Naive thymus-derived CD4-positive, alpha-beta T cell (primary cell): ENCODE results near the gene MED19. TPM values are rescaled to one million over a fixed set of nuclear protein-coding genes. Genes with fewer than 3 reads are reported as not detected.
"Not testable (repeated sequence)": the region's sequence is repeated elsewhere in the genome, so short reads cannot be mapped to it uniquely, and the experiment has no call there.

ENCODE experiments used
- ATAC-seq: fragments of 150-1000 bp; cut with Tn5 transposase; 2 replicates; pipeline ENCODE4 v1.10.0; 2021; ENCODE audit warnings: mild to moderate bottlenecking, moderate library complexity
- CTCF ChIA-PET: fragments of 350-600 bp; sonication (Branson Sonifier 250); formaldehyde crosslinking; loops from one replicate; lab custom pipeline; 2021; ENCODE audit warnings: antibody characterized with exemption; lab: Charles Lee
- POLR2A ChIA-PET: fragments of 350-600 bp; sonication (Branson Sonifier 250); formaldehyde crosslinking; loops from one replicate; lab custom pipeline; 2021; ENCODE audit warnings: antibody characterized with exemption, inconsistent platforms; lab: Charles Lee
- DNase-seq, 9 donors: peaks; one replicate each; pipeline versions ENCODE4 v3.0.0 to v3.0.0-alpha.2; 2020 to 2022; ENCODE audit warnings: mixed read lengths in 1 of 9
- H3K27ac ChIP-seq: one replicate; pipeline ENCODE4 v1.7.0; 2013; ENCODE audit warnings: mild to moderate bottlenecking, low read depth, low read length, moderate library complexity
- H3K27me3 ChIP-seq, 2 donors: one replicate each; pipeline ENCODE4 v1.7.0; 2013; ENCODE audit warnings: low read length in 2 of 2, mild to moderate bottlenecking in 2 of 2, moderate library complexity in 2 of 2; ENCODE audit not compliant: control insufficient read depth in 2 of 2, insufficient read depth in 2 of 2
- H3K36me3 ChIP-seq, 3 experiments: 1 replicate in 2 of 3; 2 replicates in 1 of 3; pipeline ENCODE4 v1.7.0; 2013; ENCODE audit warnings: low read length in 3 of 3, mild to moderate bottlenecking in 3 of 3, moderate library complexity in 1 of 3; ENCODE audit not compliant: insufficient read depth in 3 of 3, control insufficient read depth in 2 of 3
- H3K4me1 ChIP-seq, 2 donors: one replicate each; pipeline ENCODE4 v1.7.0; 2013; ENCODE audit warnings: low read length in 2 of 2, mild to moderate bottlenecking in 2 of 2, moderate library complexity in 1 of 2; ENCODE audit not compliant: control insufficient read depth in 2 of 2, insufficient read depth in 2 of 2
- H3K4me3 ChIP-seq: 2 replicates; pipeline ENCODE4 v1.7.0; 2013; ENCODE audit warnings: mild to moderate bottlenecking, low read length
- H3K9me3 ChIP-seq, 3 experiments: 1 replicate in 2 of 3; 2 replicates in 1 of 3; pipeline ENCODE4 v1.7.0; 2013; ENCODE audit warnings: low read length in 3 of 3; ENCODE audit not compliant: control insufficient read depth in 2 of 3
- H3K27ac Mint-ChIP-seq, 9 donors: one replicate each; pipeline ENCODE4 v1.8.0; 2020 to 2022; ENCODE audit warnings: mixed read lengths in 9 of 9, mild to moderate bottlenecking in 8 of 9, moderate library complexity in 5 of 9, inconsistent platforms in 2 of 9
- H3K27me3 Mint-ChIP-seq, 5 donors: one replicate each; pipeline ENCODE4 v1.8.0; 2021 to 2022; ENCODE audit warnings: mixed read lengths in 5 of 5, mild to moderate bottlenecking in 1 of 5
- H3K36me3 Mint-ChIP-seq, 5 donors: one replicate each; pipeline ENCODE4 v1.8.0; 2020 to 2022; ENCODE audit warnings: mixed read lengths in 5 of 5, mild to moderate bottlenecking in 3 of 5, inconsistent platforms in 1 of 5
- H3K4me1 Mint-ChIP-seq, 7 donors: one replicate each; pipeline ENCODE4 v1.8.0; 2020 to 2022; ENCODE audit warnings: mixed read lengths in 7 of 7, mild to moderate bottlenecking in 3 of 7, inconsistent platforms in 1 of 7
- H3K4me3 Mint-ChIP-seq, 10 donors: one replicate each; pipeline ENCODE4 v1.8.0; 2020 to 2022; ENCODE audit warnings: mild to moderate bottlenecking in 10 of 10, mixed read lengths in 10 of 10, moderate library complexity in 6 of 10, inconsistent platforms in 2 of 10
- H3K9me3 Mint-ChIP-seq, 11 donors: one replicate each; pipeline ENCODE4 v1.8.0; 2020 to 2022; ENCODE audit warnings: mixed read lengths in 11 of 11, mild to moderate bottlenecking in 4 of 11, inconsistent platforms in 1 of 11, moderate library complexity in 1 of 11
- intact Hi-C, 2 donors: fragments of 100-400 bp; cut with micrococcal nuclease; formaldehyde crosslinking; loops; one replicate each; pipeline ENCODE4 v1.15.1; 2023
- polyA plus RNA-seq, 2 donors: library from polyadenylated mRNA; unstranded; fragments of 300-500 nt; fragmentation: Illumina TruSeq; gene quantifications; one replicate each; pipeline ENCODE4 v1.2.3, GENCODE V29; 2021
- total RNA-seq, 6 experiments: library from RNA in 5 of 6; stranded (reverse) in 5 of 6; gene quantifications; 1 replicate in 5 of 6; 2 replicates in 1 of 6; pipeline ENCODE4 v1.2.3 and lab custom pipeline; 2021 to 2026

Gene MED19
- total and polyA plus RNA-seq, 7 experiments from 2014 or later = 10.2 to 15.6 (median 12.4) TPM

DNA sequence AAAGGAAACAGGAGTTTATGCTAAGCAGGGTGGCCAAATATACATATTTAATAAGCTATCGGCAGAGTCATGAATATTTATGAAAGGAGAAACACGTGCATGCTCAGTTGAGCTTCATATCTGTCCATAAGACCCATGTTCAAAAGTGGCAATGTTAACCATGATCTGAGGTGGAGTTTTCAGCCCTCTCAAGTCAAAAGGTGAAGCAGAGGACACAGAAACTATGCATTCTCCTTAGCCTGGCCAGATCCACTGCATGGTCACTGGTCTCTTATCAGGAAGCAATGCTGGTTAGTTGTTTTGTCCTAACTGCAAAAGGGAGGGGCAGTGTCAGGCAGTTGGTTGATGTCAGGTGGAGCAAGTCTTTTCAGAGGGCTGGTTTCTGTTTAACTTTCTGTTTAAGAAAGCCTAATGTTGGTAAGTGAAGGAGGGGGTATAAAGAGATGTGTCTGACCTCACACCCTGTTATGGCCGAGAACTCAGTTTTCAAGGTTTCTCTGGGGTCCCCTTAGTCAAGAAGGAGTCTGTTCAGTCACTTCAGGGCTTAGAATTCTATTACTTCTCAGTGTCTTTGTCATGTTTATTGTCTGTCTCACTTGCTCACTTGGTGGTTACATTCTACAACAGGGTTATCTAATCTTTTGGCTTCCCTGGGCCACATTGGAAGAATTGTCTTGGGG, 23.7 kb upstream of the MED19 start:
- ATAC-seq = no peak
- CTCF ChIA-PET = interaction anchor here (0.6 to 1.0 kb wide), 3 partner anchors 13 to 209 kb away, joined by 3 to 4 read pairs (median 3); no protein-coding TSS in a partner anchor
- no peak for DNase-seq

DNA sequence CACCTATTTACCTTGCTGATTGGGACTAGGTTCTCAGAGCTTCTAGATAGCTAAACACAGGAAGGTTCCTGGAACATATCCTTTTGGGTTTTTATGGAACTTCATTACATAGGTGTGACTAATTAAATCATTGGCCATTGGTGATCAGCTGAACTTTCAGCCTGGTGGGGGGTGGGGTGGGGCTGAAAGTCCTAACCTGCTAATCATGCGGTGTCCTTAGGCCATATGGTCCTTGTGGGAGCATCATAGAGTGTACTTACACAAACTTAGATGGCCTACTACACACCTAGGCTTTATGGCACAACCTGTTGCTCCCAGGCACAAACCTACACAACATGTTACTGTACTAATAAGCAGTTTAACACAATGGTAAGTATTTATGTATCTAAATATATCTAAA, 20.6 kb upstream of the MED19 start:
- Histone ChIP-seq H3K27me3 (no peaks in the 10 kb centered on the region), H3K9me3 (no peaks in the 10 kb centered on the region), H3K4me1 (no peaks in the 10 kb centered on the region), H3K36me3 (peaks cover 0 to 8% (median 0%) of the 10 kb centered on the region in 3 experiments), H3K27ac (no peak overlapping the region), H3K4me3 (no peak overlapping the region)
- DNase-seq (no peak), ATAC-seq (no peak)
- Mint-ChIP-seq H3K4me3 (no peak overlapping the region), H3K9me3 (no peaks in the 10 kb centered on the region), H3K36me3 (peaks cover 0 to 11% (median 4%) of the 10 kb centered on the region in 5 donors), H3K4me1 (peaks cover 8 to 25% (median 17%) of the 10 kb centered on the region in 7 donors), H3K27me3 (no peaks in the 10 kb centered on the region), H3K27ac (no peak overlapping the region)
- POLR2A ChIA-PET = interaction anchor here (2.0 kb wide), 1 partner anchor 11 kb away, joined by 4 read pairs; no protein-coding TSS in a partner anchor
- CTCF ChIA-PET = interaction anchor here (0.7 to 1.3 kb wide), 2 partner anchors 11 to 88 kb away, joined by 3 to 5 read pairs; no protein-coding TSS in a partner anchor
- intact Hi-C loops = no loop called here

More for the DNA sequence above, 23.7 kb upstream of the MED19 start:
- intact Hi-C loops = no loop called here
- no peaks in the 10 kb centered on the region for H3K27me3 Mint-ChIP-seq
- no peak overlapping the region for H3K27ac ChIP-seq
- H3K36me3 ChIP-seq = peaks cover 0 to 22% (median 0%) of the 10 kb centered on the region in 3 experiments
- peaks cover 3 to 4% of the 10 kb centered on the region in 2 donors for H3K4me1 ChIP-seq
- peak overlapping the region in 6 of 9 donors; percentile 18 to 74 (median 42) for H3K27ac Mint-ChIP-seq
- peak overlapping the region in 1 of 10 donors; percentile 52 for H3K4me3 Mint-ChIP-seq
- no peak overlapping the region for H3K4me3 ChIP-seq
- no peaks in the 10 kb centered on the region for H3K27me3 ChIP-seq
- peaks cover 0 to 20% (median 11%) of the 10 kb centered on the region in 5 donors for H3K36me3 Mint-ChIP-seq
- POLR2A ChIA-PET = no interaction called here
- no peaks in the 10 kb centered on the region for H3K9me3 Mint-ChIP-seq
- no peaks in the 10 kb centered on the region for H3K9me3 ChIP-seq
- peaks cover 4 to 24% (median 9%) of the 10 kb centered on the region in 7 donors for H3K4me1 Mint-ChIP-seq

- no peak for ATAC-seq
- ChIA-PET POLR2A (interaction anchor here (1.7 kb wide), 1 partner anchor 12 kb away, joined by 5 read pairs; the partner anchor contains the start of gene SELENOH), CTCF (interaction anchor here (0.5 to 0.8 kb wide), 2 partner anchors 23 to 71 kb away, joined by 3 to 4 read pairs; no protein-coding TSS in a partner anchor)
- Histone ChIP-seq H3K9me3 (no peaks in the 10 kb centered on the region), H3K4me1 (no peaks in the 10 kb centered on the region), H3K4me3 (no peak overlapping the region), H3K27ac (no peak overlapping the region), H3K36me3 (no peaks in the 10 kb centered on the region), H3K27me3 (no peaks in the 10 kb centered on the region)
- intact Hi-C loops = no loop called here
- no peaks in the 10 kb centered on the region for H3K27me3 Mint-ChIP-seq
- no peak overlapping the region for H3K4me3 Mint-ChIP-seq
- DNase-seq = no peak
- H3K4me1 Mint-ChIP-seq = peaks cover 5 to 29% (median 13%) of the 10 kb centered on the region in 7 donors
- H3K36me3 Mint-ChIP-seq = no peaks in the 10 kb centered on the region
- H3K27ac Mint-ChIP-seq = peak overlapping the region in 1 of 9 donors; percentile 24
- no peaks in the 10 kb centered on the region for H3K9me3 Mint-ChIP-seq
Observed at GRCh38 chr11:57729479-57729878, 17.5 kb upstream of the MED19 start.

- no peak overlapping the region for H3K27ac ChIP-seq
- POLR2A ChIA-PET = interaction anchor here (1.7 kb wide), 1 partner anchor 13 kb away, joined by 5 read pairs; the partner anchor contains the start of gene SELENOH
Observed at GRCh38 chr11:57728829-57729228, 16.8 kb upstream of the MED19 start.

GRCh38 chr11:57727185-57727584, 15.2 kb upstream of the MED19 start:
- H3K4me1 ChIP-seq = no peaks in the 10 kb centered on the region
- no peak for DNase-seq
- Mint-ChIP-seq H3K9me3 (no peaks in the 10 kb centered on the region), H3K4me3 (no peak overlapping the region), H3K36me3 (no peaks in the 10 kb centered on the region), H3K27ac (peak overlapping the region in 4 of 9 donors; percentile 14 to 72 (median 38)), H3K27me3 (no peaks in the 10 kb centered on the region), H3K4me1 (peaks cover 5 to 27% (median 12%) of the 10 kb centered on the region in 7 donors)
- H3K36me3 ChIP-seq = peaks cover 0 to 5% (median 0%) of the 10 kb centered on the region in 3 experiments
- intact Hi-C loops = no loop called here
- no peaks in the 10 kb centered on the region for H3K27me3 ChIP-seq
- CTCF ChIA-PET = no interaction called here
- H3K4me3 ChIP-seq = no peak overlapping the region
- POLR2A ChIA-PET = interaction anchor here (0.9 kb wide), 1 partner anchor 13 kb away, joined by 3 read pairs; no protein-coding TSS in a partner anchor
- no peak overlapping the region for H3K27ac ChIP-seq
- no peaks in the 10 kb centered on the region for H3K9me3 ChIP-seq
- no peak for ATAC-seq

More at GRCh38 chr11:57728829-57729228, 16.8 kb upstream of the MED19 start:
- Histone ChIP-seq H3K4me1 (no peaks in the 10 kb centered on the region), H3K4me3 (no peak overlapping the region), H3K27me3 (no peaks in the 10 kb centered on the region), H3K36me3 (peaks cover 0 to 5% (median 0%) of the 10 kb centered on the region in 3 experiments), H3K9me3 (no peaks in the 10 kb centered on the region)
- H3K4me1 Mint-ChIP-seq = peaks cover 5 to 29% (median 13%) of the 10 kb centered on the region in 7 donors
- H3K9me3 Mint-ChIP-seq = no peaks in the 10 kb centered on the region
- CTCF ChIA-PET = interaction anchor here (0.8 to 0.9 kb wide), 2 partner anchors 15 to 72 kb away, joined by 3 read pairs; no protein-coding TSS in a partner anchor
- no peaks in the 10 kb centered on the region for H3K27me3 Mint-ChIP-seq
- peak overlapping the region in 3 of 9 donors; percentile 19 to 38 (median 34) for H3K27ac Mint-ChIP-seq
- intact Hi-C loops = no loop called here
- no peak for DNase-seq
- ATAC-seq = no peak
- no peak overlapping the region for H3K4me3 Mint-ChIP-seq
- no peaks in the 10 kb centered on the region for H3K36me3 Mint-ChIP-seq

GRCh38 chr11:57716726-57717125, 4.7 kb upstream of the MED19 start:
- intact Hi-C loops, H3K27ac Mint-ChIP-seq, H3K9me3 ChIP-seq, CTCF ChIA-PET, H3K27ac ChIP-seq, H3K27me3 ChIP-seq, H3K9me3 Mint-ChIP-seq, ATAC-seq, H3K4me3 Mint-ChIP-seq, H3K4me3 ChIP-seq, DNase-seq, H3K27me3 Mint-ChIP-seq, H3K36me3 Mint-ChIP-seq, POLR2A ChIA-PET: not testable (repeated sequence)
- H3K4me1 ChIP-seq = peaks cover 17 to 20% of the 10 kb centered on the region in 2 donors
- peaks cover 14 to 37% (median 26%) of the 10 kb centered on the region in 7 donors for H3K4me1 Mint-ChIP-seq
- H3K36me3 ChIP-seq = peaks cover 0 to 33% (median 0%) of the 10 kb centered on the region in 3 experiments
